Lower leg skin (tissue), 4 donors: Measurements from ENCODE around the gene CCDC91. TPM values are rescaled to one million over a fixed set of nuclear protein-coding genes. Genes with fewer than 3 reads are reported as not detected.

ENCODE experiments used
- DNase-seq, 2 donors: peaks; one replicate each; pipeline ENCODE4 v3.0.0-alpha.2; 2019; ENCODE audit warnings: low spot score in 2 of 2
- H3K4me3 ChIP-seq: fragments of 200-600 bp; sonication (generic); 2 replicates; pipeline ENCODE4 v1.5.1; 2017; ENCODE audit warnings: mild to moderate bottlenecking, low read depth; ENCODE audit not compliant: poor library complexity, severe bottlenecking
- POLR2A ChIP-seq, 2 donors: fragments of 450-650 bp; IDR thresholded peaks; one replicate each; pipeline ENCODE4 v1.6.1; 2016 to 2017; ENCODE audit warnings: antibody characterized with exemption in 2 of 2, mild to moderate bottlenecking in 1 of 2, moderate library complexity in 1 of 2
- whole genome bisulfite sequencing, 2 donors: methylation state at CpG; one replicate each; pipeline ENCODE4 v1.1.5; 2018; 5-methylcytosine and 5-hydroxymethylcytosine counted together
- intact Hi-C: fragments of 100-400 bp; cut with DNase I; formaldehyde crosslinking; loops from one replicate; pipeline ENCODE4 v1.15.0; 2023; ENCODE audit warnings: low total_unique reads
- total RNA-seq, 4 donors: library from RNA; depleted of rRNA; stranded (reverse); fragments of >200 nt; gene quantifications; one replicate each; pipeline ENCODE4 v1.1.0, GENCODE V29; 2016
- TF ChIP-seq, protein P1 (sequence below), 3 donors: fragments of 450-650 bp; IDR thresholded peaks; one replicate each; pipeline ENCODE4 v1.5.1; 2016; ENCODE audit warnings: antibody characterized with exemption in 3 of 3, mild to moderate bottlenecking in 3 of 3, moderate library complexity in 2 of 3

Gene CCDC91
- total RNA-seq, 4 donors from 2014 or later = 13.8 to 31.0 (median 23.3) TPM

DNA sequence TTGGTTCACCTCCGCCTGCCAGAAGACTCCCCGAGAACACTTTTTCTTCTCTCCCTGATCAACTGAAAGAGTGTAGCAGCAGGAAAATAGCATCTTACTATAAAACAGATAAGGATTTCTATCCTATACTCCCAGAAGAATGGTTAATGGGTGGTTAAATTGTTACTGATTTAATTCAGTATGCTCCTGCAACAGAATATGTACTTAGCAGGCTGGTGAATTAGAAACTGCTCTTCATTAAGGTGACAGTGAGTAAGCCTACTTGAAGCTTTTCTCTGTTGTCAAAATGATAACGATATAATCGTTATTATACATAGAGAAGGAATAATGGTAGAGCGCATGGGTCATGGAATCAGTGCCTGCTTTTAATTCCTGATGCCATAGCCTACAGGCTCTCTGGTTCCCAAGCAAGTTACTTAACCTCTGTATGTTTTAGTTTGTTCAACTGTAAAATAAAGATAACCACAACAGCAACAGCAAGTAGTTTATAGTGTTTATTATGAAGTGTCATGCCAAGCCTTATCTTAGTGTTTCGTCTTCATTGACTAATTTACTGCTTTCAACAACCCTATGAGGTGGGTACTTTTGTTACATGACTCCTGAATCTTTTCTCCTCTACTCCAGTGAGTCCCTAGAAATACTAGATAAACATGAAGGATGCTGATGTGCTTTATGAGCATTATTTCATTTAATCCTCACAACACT is 392.6 kb downstream of the CCDC91 start:
- no peak for DNase-seq
- 89 to 94% methylated on average over 6 of the region's 6 CpGs for WGBS, 2 donors
- TF ChIP-seq, protein P1, sequence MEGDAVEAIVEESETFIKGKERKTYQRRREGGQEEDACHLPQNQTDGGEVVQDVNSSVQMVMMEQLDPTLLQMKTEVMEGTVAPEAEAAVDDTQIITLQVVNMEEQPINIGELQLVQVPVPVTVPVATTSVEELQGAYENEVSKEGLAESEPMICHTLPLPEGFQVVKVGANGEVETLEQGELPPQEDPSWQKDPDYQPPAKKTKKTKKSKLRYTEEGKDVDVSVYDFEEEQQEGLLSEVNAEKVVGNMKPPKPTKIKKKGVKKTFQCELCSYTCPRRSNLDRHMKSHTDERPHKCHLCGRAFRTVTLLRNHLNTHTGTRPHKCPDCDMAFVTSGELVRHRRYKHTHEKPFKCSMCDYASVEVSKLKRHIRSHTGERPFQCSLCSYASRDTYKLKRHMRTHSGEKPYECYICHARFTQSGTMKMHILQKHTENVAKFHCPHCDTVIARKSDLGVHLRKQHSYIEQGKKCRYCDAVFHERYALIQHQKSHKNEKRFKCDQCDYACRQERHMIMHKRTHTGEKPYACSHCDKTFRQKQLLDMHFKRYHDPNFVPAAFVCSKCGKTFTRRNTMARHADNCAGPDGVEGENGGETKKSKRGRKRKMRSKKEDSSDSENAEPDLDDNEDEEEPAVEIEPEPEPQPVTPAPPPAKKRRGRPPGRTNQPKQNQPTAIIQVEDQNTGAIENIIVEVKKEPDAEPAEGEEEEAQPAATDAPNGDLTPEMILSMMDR (IDR thresholded peaks at IDR 0.05) = no peak
- no peak for TF ChIP-seq POLR2A (IDR thresholded peaks at IDR 0.05)
- intact Hi-C loops = no loop called here
- H3K4me3 ChIP-seq = no peak overlapping the region

DNA sequence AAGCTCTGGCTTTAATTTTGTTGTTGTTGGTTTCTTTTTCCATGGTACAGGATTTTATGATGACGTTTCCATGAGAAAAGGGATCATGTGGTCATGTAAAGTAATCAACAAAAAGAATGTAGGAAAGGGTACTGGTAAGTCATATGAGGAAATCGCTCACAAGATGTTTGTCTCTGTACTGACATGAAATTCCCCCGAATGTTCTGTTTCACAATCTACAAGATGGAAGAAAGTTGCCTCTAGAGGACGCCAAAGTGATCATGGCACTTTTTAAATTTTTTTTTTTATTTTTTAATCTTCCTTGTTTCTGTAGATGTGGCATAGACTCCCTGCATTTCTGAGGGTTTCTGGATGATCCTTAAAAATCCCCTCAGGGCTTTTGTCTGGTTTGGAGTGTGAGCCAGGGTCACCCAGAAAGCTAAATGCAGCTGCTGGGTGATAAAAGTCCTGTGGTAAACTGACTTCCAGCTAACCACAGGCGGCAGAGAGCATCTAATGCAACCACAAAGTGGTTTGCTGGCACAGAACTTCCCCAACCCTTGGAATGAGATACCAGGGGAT is 393.5 kb downstream of the CCDC91 start:
- no peak overlapping the region for H3K4me3 ChIP-seq
- TF ChIP-seq POLR2A (IDR thresholded peaks at IDR 0.05) = no peak
- DNase-seq = no peak
- intact Hi-C loops = no loop called here
- WGBS, 2 donors = 57 to 59% methylated on average over 5 of the region's 5 CpGs

DNA sequence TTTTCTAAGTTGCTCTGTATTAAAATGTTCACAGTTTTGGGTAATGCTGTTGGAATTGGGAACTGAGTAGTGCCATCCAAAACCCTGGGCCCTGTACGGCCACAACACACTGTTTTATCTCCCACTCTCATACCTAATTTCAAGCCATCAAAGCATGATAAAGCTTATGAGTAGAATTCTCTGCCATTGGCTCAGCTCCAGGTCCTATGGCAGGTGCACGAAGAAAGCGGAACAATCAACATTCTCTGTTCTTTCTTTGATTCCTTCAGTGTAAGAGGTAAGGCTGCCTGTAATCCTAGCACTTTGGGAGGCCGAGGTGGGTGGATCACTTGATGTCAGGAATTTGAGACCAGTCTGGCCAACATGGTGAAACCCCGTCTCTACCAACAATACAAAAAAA is 394.9 kb downstream of the CCDC91 start:
- TF ChIP-seq, protein P1 (IDR thresholded peaks at IDR 0.05) = no peak
- TF ChIP-seq POLR2A (IDR thresholded peaks at IDR 0.05) = no peak
- intact Hi-C loops = no loop called here
- H3K4me3 ChIP-seq = no peak overlapping the region
- 84% methylated on average over 5 of the region's 5 CpGs for whole genome bisulfite sequencing, 2 donors
- DNase-seq = no peak

DNA sequence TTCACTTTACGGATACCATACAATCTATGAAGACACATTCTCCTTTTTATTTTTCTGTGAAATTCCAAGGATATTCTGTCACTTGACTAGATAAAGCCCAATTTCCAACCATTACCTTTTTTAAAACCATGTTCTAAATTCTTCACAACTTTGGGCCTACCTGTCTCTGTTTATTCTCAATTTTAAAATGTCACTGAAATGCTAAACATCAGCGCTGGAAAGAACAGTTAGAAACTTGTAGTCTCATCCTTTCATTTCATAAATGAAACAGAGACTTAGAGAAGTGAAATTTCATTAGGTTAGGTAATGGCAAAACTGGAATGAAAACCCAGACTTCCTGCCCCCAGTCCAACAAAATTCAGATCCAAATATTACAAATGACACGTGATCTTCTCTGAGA is 396.2 kb downstream of the CCDC91 start:
- intact Hi-C loops = no loop called here

DNA sequence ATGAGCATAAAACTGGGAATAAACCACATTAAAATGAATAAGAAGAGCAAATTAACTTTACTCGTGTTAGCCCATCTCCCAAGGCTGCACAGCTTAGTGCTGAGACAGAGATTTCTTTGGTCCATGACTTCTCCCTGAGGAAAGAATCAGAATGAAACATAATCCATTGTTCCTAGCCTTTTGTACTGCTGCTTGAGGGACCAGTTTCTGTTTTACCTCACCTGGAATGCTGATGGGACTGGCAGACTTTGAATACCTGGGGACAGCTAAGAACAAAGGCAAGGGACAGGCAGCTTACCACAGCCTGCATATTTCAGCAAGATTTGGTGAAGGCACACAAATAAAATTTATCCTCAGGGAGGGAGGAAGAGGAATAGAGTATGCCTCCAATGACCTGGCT is 401.6 kb downstream of the CCDC91 start:
- TF ChIP-seq, protein P1 (IDR thresholded peaks at IDR 0.05) = no peak
- no peak for TF ChIP-seq POLR2A (IDR thresholded peaks at IDR 0.05)
- DNase-seq = no peak
- intact Hi-C loops = no loop called here
- no peak overlapping the region for H3K4me3 ChIP-seq
- WGBS, 2 donors = 93 to 97% methylated on average over 1 of the region's 1 CpG

More for the DNA sequence above, 396.2 kb downstream of the CCDC91 start:
- H3K4me3 ChIP-seq = no peak overlapping the region
- TF ChIP-seq POLR2A (IDR thresholded peaks at IDR 0.05) = no peak
- TF ChIP-seq, protein P1 (IDR thresholded peaks at IDR 0.05) = no peak
- DNase-seq = no peak
- WGBS, 2 donors = 68 to 77% methylated on average over 3 of the region's 3 CpGs

Other genes starting within 250 kb of the CCDC91 start
- 1 to 10 TPM; 1.4 to 3.0 (median 2.1) TPM for gene PTHLH, start 217.7 kb upstream of the CCDC91 start, total RNA-seq